ENCODE results near the gene DNAAF8.
"Not testable (repeated sequence)": the region's sequence is repeated elsewhere in the genome, so short reads cannot be mapped to it uniquely, and the experiment has no call there.

DNAAF8 gene

DNA sequence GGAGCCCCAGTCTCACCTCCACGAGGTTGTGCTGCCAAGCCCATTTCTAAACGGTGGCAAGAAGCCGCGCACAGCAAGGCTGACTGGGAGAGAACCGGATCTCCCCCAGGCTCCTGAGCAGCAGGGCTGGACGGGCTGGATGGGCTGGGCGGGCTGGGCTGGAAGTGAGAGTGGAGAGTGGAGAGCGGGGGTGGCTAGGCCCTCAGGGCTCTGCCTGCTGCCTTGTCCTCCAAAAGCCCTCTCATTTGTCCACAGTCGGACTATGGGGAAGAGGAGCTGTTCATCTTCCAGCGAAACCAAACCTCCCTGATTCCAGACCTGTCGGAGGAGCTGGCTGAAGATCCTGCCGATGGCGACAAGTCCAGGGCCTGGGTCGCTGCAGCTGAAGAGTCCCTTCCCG lies 3.2 kb downstream of the DNAAF8 start:
- no peaks in the 10 kb centered on the region for H3K27me3 ChIP-seq
- no peaks in the 10 kb centered on the region for H3K36me3 ChIP-seq
- no peaks in the 10 kb centered on the region for H3K9me3 ChIP-seq (replicated peaks in 1 of 11)
- TF ChIP-seq Cebpa-rat (IDR thresholded peaks at IDR 0.05): no peak
- H3K27ac ChIP-seq: no peak overlapping the region
- H3K4me3 ChIP-seq: no peak overlapping the region
- H4K20me1 ChIP-seq: no peaks in the 10 kb centered on the region; a peak in 1 of 22 replicates
- peaks cover 11 to 33% (median 20%) of the 10 kb centered on the region in 10 experiments for H3K4me1 ChIP-seq
- H3K9ac ChIP-seq: no peak overlapping the region
- no peak overlapping the region for H3K4me2 ChIP-seq

- H3K9ac ChIP-seq; H4K20me1 ChIP-seq; H3K9me3 ChIP-seq (replicated peaks in 1 of 11); H3K4me3 ChIP-seq; H3K36me3 ChIP-seq; H3K27ac ChIP-seq; H3K27me3 ChIP-seq: not testable (repeated sequence)
- Histone ChIP-seq H3K4me2 (peak overlapping the region in 1 of 11 experiments; percentile 7; a peak in 1 of 22 replicates), H3K4me1 (peaks cover 10 to 35% (median 22%) of the 10 kb centered on the region in 10 experiments)
Measured at GRCh38 chr16:4738370-4738769, 4.0 kb downstream of the DNAAF8 start.

- Histone ChIP-seq H3K4me1 (peaks cover 20 to 52% (median 37%) of the 10 kb centered on the region in 10 experiments), H3K27me3 (no peaks in the 10 kb centered on the region), H3K4me2 (peak overlapping the region; percentile 38 to 75 (median 60)), H4K20me1 (peaks cover 0 to 25% (median 20%) of the 10 kb centered on the region in 11 experiments; a peak in 14 of 22 replicates), H3K4me3 (peak overlapping the region in 2 of 10 experiments; percentile 12 to 15; a peak in 3 of 20 replicates), H3K27ac (no peak overlapping the region), H3K36me3 (no peaks in the 10 kb centered on the region), H3K9ac (peak overlapping the region in 3 of 11 experiments; percentile 3 to 29 (median 24); a peak in 1 of 22 replicates), H3K9me3 (replicated peaks in 1 of 11) (no peaks in the 10 kb centered on the region)
- TF ChIP-seq Cebpa-rat (IDR thresholded peaks at IDR 0.05): no peak
Measured at GRCh38 chr16:4743226-4743878, 9.0 kb downstream of the DNAAF8 start.

- H3K9ac ChIP-seq: no peak overlapping the region
- TF ChIP-seq Cebpa-rat (IDR thresholded peaks at IDR 0.05): no peak
- no peaks in the 10 kb centered on the region for H3K27me3 ChIP-seq
- peaks cover 0 to 35% (median 28%) of the 10 kb centered on the region in 11 experiments; a peak in 14 of 22 replicates for H4K20me1 ChIP-seq
- H3K36me3 ChIP-seq: peaks cover 0 to 7% (median under 1%) of the 10 kb centered on the region in 11 experiments; a peak in 7 of 22 replicates
- H3K4me3 ChIP-seq: no peak overlapping the region
- H3K4me2 ChIP-seq: no peak overlapping the region
- no peaks in the 10 kb centered on the region for H3K9me3 ChIP-seq (replicated peaks in 1 of 11)
- H3K27ac ChIP-seq: no peak overlapping the region
- H3K4me1 ChIP-seq: peaks cover 27 to 61% (median 51%) of the 10 kb centered on the region in 10 experiments
Measured at GRCh38 chr16:4744555-4745273, 10.4 kb downstream of the DNAAF8 start.

- Histone ChIP-seq H3K4me2 (no peak overlapping the region), H3K9me3 (replicated peaks in 1 of 11) (no peaks in the 10 kb centered on the region), H3K9ac (no peak overlapping the region), H3K27me3 (no peaks in the 10 kb centered on the region), H4K20me1 (peaks cover 0 to 40% (median 28%) of the 10 kb centered on the region in 11 experiments; a peak in 14 of 22 replicates), H3K27ac (no peak overlapping the region), H3K36me3 (peaks cover 0 to 12% (median 5%) of the 10 kb centered on the region in 11 experiments; a peak in 11 of 22 replicates), H3K4me1 (peaks cover 27 to 65% (median 54%) of the 10 kb centered on the region in 10 experiments), H3K4me3 (no peak overlapping the region)
- TF ChIP-seq Cebpa-rat (IDR thresholded peaks at IDR 0.05): no peak
Measured at GRCh38 chr16:4745274-4745569, 10.9 kb downstream of the DNAAF8 start.

DNA sequence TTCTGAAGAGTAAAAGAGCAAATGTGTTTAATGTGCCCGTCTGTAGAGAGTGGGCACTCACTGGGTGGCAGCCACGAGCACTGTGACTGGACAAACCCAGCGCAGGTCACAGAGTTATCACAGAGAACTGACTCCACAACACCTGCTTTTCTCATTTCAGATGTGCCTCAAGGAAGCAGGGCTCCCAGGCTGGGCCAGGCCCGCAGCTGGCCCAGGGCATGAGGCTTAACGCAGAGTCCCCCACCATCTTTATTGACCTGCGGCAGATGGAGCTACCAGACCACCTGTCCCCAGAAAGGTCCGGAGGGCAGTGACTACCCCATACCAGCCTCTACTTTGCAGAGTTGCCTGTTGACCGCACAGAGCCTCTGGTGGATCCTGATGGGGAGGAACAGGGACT lies 11.9 kb downstream of the DNAAF8 start:
- Histone ChIP-seq H3K36me3 (peaks cover 6 to 21% (median 12%) of the 10 kb centered on the region in 11 experiments), H4K20me1 (peaks cover 0 to 45% (median 29%) of the 10 kb centered on the region in 11 experiments; a peak in 15 of 22 replicates), H3K27ac (peak overlapping the region in 3 of 11 experiments; percentile 57 to 62 (median 61); a peak in 4 of 22 replicates), H3K4me2 (peak overlapping the region in 9 of 11 experiments; percentile 54 to 96 (median 84); a peak in 17 of 22 replicates), H3K9ac (peak overlapping the region in 2 of 11 experiments; percentile 59 to 66; a peak in 3 of 22 replicates), H3K4me3 (peak overlapping the region in 1 of 10 experiments; percentile 32; a peak in 1 of 20 replicates), H3K9me3 (replicated peaks in 1 of 11) (no peaks in the 10 kb centered on the region), H3K27me3 (no peaks in the 10 kb centered on the region), H3K4me1 (peaks cover 27 to 66% (median 54%) of the 10 kb centered on the region in 10 experiments)
- TF ChIP-seq Cebpa-rat (IDR thresholded peaks at IDR 0.05): no peak

DNA sequence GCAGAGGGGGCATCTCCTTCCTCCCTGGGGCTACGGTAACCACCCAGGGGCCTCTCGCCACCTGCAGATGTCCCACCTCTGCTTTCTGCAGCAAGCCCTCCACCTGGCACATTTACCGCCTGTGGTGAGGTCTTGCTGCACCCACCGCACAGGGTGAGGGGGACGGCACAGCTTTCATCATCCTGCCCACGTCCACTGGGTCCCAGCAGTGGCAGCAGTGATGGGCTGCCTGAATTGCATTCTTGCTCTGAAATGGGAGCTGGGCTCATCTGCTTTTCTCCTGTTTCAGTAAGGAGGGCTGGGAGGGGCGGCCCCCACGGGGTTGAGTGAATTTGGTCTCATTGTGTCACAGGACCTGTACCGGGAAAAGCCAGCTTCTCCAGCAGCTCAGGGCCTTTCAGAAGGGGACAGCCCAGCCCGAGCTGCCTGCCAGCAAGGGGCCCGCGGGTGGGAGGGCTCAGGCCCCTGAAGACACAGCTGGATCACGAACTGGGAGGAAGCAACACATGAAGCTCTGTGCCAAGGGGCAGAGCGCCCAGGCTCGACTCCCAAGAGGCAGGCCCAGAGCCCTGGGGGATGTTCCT lies 12.7 kb downstream of the DNAAF8 start:
- no peak for TF ChIP-seq Cebpa-rat (IDR thresholded peaks at IDR 0.05)
- H3K4me1 ChIP-seq: peaks cover 27 to 66% (median 54%) of the 10 kb centered on the region in 10 experiments
- H3K36me3 ChIP-seq: peaks cover 15 to 29% (median 21%) of the 10 kb centered on the region in 11 experiments
- peak overlapping the region; percentile 27 to 96 (median 82); a peak in 20 of 22 replicates for H3K4me2 ChIP-seq
- H3K9me3 ChIP-seq (replicated peaks in 1 of 11): no peaks in the 10 kb centered on the region
- peak overlapping the region in 3 of 10 experiments; percentile 2 to 32 (median 7); a peak in 3 of 20 replicates for H3K4me3 ChIP-seq
- peak overlapping the region in 10 of 11 experiments; percentile 7 to 70 (median 36); a peak in 15 of 22 replicates for H3K9ac ChIP-seq
- peaks cover 0 to 54% (median 32%) of the 10 kb centered on the region in 11 experiments; a peak in 15 of 22 replicates for H4K20me1 ChIP-seq
- H3K27ac ChIP-seq: peak overlapping the region in 6 of 11 experiments; percentile 0 to 62 (median 58); a peak in 8 of 22 replicates
- no peaks in the 10 kb centered on the region for H3K27me3 ChIP-seq

- Histone ChIP-seq H3K9me3 (replicated peaks in 1 of 11) (no peaks in the 10 kb centered on the region), H3K27ac (peak overlapping the region in 7 of 11 experiments; percentile 2 to 62 (median 57); a peak in 10 of 22 replicates), H3K9ac (peak overlapping the region; percentile 7 to 70 (median 52); a peak in 15 of 22 replicates)
Measured at GRCh38 chr16:4747906-4748681, 13.8 kb downstream of the DNAAF8 start.

More at GRCh38 chr16:4747906-4748681, 13.8 kb downstream of the DNAAF8 start:
- H3K4me1 ChIP-seq: peaks cover 27 to 70% (median 50%) of the 10 kb centered on the region in 10 experiments
- no peak for TF ChIP-seq Cebpa-rat (IDR thresholded peaks at IDR 0.05)
- no peaks in the 10 kb centered on the region for H3K27me3 ChIP-seq
- peak overlapping the region in 2 of 10 experiments; percentile 2 to 32; a peak in 2 of 20 replicates for H3K4me3 ChIP-seq
- peaks cover 25 to 39% (median 31%) of the 10 kb centered on the region in 11 experiments for H3K36me3 ChIP-seq
- H3K4me2 ChIP-seq: peak overlapping the region; percentile 32 to 96 (median 82); a peak in 21 of 22 replicates
- peaks cover 0 to 64% (median 42%) of the 10 kb centered on the region in 11 experiments; a peak in 16 of 22 replicates for H4K20me1 ChIP-seq
